Stimulated activated CD4-positive, alpha-beta T cell treated with anti-CD3 and anti-CD28 coated beads, TNF-alpha, amount 100 ng/mL, for 24 hours (primary cell): ENCODE data around the gene FOXD3.

Source experiments
- DNase-seq, 3 experiments: peaks; one replicate each; pipeline ENCODE4 v3.0.0-alpha.2; 2020; ENCODE audit warnings: low read depth in 3 of 3

Gene FOXD3

GRCh38 chr1:63322114-63322943, at the start of gene FOXD3:
TSS of gene FOXD3 (plus strand) at chr1:63322567. CDS start at chr1:63323059, 492 bp downstream.
- peak in 1 of 3 experiments; percentile 38 for DNase-seq

- DNase-seq = no peak
Observed at GRCh38 chr1:63272811-63273210, 49.6 kb upstream of the FOXD3 start.

GRCh38 chr1:63274371-63274770, 48.0 kb upstream of the FOXD3 start:
- DNase-seq = no peak

DNA sequence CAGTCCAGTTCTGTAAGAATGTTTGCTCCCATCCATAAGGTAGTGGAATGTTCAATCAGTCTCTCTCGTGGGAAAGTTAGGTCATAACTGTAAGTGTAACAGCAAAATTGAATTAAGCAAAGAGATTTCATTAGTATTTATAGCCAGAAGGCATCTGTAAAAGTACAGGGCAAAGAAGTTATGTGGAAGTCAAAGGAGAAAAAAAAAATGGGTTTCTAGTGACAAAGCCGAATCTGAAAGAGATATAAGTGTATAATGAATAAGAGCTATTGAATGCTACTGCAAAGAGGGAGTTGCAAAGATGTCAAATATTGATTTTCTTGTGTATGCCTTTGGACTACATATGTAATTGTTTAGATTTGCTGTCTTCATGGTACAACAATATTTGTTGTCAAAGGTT, 47.4 kb upstream of the FOXD3 start:
- DNase-seq = no peak

DNA sequence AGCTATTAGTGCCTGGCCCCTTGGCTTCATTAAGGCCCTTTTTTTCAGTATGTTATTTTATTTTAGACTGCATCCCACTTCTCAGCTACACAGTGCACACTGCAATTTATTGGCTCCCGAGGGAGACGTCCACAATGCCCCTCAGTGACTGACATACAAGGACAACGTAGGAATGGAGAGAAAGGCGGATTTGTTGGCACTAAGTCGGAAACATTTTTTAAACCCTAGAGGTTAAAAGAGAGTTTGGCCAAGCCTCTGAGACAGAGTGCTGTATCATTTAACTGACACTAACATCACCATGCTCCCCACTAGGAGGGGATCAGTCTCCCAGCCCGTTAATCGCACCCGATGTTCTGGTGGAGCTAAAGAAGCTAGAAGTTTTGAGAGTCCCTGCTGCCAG, 45.7 kb upstream of the FOXD3 start:
- DNase-seq = no peak

DNA sequence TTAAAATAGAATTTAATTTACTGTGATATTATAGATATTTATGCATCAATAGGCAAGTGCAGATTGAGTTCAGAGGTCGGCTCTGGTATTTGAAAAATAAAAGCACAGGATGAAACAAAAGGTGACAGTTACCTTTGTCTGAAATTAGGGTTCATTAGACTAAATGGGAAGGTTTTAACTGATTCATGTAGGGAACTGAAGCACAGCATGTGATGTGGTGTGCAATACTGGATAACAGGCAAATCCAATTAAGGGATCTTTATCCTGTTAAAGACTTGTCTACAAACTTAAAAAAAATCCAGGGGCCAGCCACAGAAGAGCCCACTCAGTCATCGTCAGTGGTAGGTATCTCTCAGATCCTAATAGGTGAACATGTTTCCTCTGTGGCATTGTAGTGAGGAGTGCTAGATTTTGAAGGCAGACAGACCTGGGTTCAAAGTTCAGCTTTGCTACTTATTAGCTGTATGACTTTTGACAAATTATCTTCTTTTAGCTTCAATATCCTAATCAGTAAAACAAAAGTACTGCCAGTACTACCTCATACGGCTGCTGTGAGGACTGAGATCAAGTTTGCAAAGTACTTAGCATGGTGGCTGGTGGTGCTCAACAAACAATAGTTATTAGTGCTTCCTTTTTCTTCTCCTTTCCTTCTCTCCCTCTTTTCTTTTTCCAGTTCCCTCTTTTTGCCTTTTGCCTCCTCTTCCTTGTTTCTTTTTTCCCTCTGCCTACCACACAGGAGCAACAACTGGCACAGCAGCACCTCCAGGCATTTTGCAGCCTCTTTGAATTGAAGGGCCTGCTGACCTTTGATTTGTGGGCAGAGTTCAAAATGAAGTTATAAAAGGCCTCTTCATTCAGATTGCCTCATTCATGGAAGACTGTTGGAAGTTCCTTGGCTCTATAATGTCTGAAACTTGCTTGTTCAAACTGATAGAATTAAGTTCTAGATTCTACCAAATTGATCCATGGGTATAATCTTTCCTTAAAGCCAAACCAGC, 44.9 kb upstream of the FOXD3 start:
- no peak for DNase-seq

GRCh38 chr1:63281753-63282152, 40.6 kb upstream of the FOXD3 start:
- DNase-seq = no peak

DNA sequence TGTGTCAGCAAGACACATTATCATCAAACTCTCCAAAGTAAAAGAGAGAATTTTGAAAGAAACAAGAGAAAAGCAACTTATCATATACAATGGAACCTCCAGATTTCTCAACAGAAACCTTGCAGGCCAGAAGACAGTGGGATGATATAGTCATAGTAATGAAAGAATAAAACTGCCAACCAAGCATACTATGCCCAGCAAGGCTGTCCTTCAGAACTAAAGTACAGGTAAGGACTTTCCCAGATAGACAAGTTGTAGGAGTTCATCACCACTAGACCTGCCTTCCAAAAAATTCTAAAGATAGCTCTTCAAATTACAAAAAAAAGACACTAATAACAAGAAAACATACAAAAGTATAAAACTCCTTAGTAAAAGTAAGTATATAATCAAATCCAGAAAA, 33.2 kb upstream of the FOXD3 start:
- no peak for DNase-seq

DNA sequence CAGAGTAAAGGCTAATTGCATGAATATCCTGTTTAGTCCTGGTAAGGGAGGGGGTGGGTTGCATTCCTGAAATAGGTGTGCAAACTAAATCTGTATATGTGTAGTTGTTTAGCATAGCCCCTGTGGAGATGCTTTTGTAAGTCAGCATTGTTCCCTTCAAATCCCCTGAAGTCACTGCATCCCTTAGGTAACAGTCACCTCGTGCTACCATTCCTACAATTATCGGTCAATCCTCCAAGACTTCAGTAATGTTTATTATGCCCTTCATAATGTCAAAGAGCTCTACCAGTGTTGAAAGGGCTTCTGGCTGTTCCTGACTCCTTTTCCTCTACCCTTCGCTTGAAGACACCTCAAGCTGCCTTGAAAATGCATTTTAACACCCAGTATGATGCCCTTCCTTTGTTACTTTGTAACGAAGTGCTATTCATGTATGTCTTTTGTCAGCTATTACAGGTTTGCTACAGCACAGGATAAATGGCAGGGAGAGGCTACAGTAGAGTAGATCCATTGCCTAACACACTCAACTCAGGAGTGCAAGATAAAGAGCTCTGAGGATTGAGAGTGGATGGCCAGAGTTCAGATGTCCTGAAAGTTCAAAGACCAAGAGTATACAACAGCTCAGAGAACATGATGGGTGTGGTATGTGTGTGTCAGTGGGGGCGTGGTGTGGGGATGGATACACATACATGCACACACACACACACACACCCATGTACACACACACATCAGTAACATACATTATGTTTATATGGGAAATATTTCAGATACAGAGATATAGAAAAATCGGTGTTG, 27.4 kb upstream of the FOXD3 start:
- DNase-seq = no peak

GRCh38 chr1:63304410-63304809, 18.0 kb upstream of the FOXD3 start:
- no peak for DNase-seq

DNA sequence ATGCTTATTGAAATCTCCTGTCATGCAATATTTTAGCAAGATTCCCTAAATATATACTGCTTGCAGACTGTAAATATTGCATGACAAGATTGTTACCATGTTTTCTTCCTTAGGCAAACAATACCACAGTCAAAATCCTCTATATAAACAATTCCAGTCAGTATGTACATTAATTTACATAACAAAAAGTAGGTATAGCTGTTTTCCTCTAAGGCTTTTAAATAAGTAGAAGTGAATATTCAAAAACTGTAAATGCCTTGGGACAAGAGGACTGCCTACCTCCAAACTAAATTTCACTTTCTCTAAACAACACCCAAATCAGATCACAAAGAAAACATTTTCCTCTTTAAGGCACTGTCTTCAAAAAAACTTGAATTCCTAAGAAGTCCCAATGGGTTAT, 17.3 kb upstream of the FOXD3 start:
- DNase-seq = no peak

DNA sequence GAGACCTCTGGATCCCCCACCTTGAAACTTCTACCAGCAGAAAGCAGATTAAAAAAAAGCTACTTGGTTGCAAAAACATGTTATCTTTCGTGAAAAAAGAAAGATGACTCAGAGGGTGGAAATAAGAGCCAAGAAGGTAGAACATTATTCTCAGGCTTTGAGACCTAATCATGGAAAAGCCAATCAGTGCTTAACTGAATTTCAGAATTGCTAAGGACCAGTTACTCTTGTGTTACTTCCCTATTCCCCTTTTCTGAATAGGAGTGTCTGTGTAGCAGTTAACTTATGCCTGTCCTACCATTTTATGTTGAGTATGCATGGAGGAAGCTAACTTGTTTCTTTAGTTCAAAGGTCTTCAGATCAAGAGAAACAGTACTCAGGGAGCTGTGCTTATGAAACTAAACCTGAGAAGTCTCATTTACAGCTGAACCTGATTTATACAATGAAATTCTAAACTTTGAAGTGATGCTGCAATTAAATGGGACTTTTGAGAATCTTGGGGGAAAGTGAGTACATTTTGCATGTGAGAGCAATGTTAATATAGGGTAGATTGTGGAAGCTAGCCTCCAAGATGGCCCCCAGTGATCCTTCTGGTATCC, 15.1 kb upstream of the FOXD3 start:
- DNase-seq = no peak

DNA sequence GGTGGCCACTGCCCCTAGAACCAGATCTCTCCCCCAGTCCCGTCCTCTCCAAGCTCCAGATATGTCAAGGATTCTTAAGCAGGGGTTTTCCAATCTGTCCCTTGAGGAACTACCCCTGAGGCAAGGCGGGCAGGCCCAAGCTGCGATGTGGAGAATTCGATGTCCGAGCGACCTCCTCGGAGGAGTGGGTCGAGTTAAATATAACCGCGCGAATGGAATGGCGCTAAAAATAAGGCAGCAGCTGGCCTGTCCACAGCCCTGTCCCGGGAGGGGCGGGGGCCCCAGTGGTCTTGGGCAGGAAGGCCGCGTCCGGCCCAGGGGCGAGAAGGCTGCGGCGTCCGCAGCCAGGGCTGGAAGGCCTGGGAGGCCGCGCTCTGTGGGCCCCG, 5.8 kb upstream of the FOXD3 start:
- DNase-seq = no peak

DNA sequence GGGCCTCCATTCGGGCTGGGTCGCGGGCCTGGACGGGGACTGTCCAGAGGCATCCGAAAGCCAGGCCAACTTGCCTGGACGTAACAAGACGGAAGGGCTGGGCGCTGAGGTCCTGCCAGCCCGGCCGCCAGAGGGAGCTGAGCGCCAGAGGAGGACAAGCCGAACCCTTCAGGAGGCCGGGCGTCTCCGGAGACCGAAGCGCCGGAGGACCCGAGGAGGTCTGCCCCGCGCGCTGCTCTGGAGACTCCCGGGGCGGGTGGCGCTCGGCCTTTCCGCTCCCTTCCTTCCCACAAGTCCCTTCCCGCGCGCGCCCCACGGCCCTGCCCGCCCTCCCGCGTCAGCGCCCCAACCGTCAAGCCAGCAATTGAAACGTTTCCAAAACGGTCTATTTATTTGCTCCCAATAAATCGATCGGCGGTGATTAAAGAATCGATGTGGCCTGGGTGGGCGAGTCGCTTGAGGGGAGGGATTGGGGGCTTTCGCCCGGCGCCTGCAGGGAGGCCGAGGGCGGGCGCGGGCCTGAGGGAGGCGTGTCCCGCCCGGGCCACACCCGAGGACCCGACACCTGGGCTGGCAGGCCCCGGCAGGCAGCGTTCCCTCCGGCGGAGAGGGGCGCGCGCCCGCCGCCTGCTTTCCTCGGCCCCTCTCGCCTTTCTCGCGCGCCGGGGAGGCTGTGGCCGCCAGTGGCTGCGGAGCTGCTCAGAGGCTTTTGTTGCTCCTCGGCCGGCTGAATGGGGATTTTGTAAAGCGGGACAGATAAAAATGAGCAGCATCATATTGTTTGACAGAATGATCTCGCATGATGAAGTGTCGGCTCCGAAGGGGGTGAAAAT, 5.2 kb upstream of the FOXD3 start:
- DNase-seq = peak in 2 of 3 experiments; percentile 32 to 63

DNA sequence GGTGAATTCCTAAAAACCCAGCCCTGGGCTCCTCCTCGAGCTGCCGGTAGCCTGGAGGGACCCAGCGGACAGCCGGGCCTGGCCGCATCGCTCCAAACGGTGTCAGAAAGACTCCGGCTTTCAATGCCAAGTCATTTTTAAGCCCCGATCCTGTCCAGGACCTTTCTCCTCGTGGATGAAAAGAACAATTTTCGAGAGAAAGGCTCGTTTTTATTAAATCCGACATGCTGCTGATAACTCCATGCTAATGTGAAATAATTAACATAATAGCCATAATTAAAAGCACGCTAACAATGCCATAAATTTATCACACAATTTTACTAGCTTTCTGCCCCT, 4.6 kb upstream of the FOXD3 start:
- DNase-seq = no peak

GRCh38 chr1:63318201-63318979, 4.0 kb upstream of the FOXD3 start:
- no peak for DNase-seq

GRCh38 chr1:63319046-63320021, 3.0 kb upstream of the FOXD3 start:
- DNase-seq = no peak

DNA sequence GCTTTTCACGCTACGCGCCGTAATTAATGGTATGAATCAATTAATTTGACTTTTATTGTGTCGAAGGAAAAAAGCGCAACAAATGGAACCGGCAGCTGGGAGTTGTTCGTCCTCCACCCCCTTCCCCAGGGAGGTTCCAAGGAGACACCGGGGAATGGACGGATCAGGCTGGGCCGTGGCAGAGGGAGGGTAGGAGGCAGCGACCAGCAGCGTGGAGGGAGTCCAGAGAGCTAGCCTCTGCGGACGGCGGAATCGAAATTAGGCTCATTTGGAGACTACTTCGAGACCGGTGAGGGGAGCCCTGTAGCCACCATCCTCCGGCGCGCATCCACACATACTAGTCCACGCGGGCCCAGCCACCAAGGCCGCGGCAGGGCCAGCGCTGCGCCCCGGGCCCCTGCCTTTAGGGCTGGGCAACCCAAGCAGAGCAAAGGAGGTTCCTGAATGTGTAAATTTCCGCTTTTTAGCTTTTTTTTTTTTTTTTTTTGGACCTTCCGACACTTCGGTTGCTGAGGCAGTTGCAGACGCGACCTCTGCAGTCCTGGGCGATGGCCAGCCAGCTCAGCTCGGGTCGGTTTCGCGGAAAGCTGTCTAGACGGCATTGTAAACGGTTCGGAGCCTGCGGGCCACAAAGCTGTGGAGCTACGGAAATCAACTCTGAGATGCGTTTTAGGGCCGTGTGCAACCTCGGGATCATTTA, 2.2 kb upstream of the FOXD3 start:
- DNase-seq = no peak
